ENCODE results near the gene CAPN6. TPM values are rescaled to one million over a fixed set of nuclear protein-coding genes. Genes with fewer than 3 reads are reported as not detected.

CAPN6 gene, protein sequence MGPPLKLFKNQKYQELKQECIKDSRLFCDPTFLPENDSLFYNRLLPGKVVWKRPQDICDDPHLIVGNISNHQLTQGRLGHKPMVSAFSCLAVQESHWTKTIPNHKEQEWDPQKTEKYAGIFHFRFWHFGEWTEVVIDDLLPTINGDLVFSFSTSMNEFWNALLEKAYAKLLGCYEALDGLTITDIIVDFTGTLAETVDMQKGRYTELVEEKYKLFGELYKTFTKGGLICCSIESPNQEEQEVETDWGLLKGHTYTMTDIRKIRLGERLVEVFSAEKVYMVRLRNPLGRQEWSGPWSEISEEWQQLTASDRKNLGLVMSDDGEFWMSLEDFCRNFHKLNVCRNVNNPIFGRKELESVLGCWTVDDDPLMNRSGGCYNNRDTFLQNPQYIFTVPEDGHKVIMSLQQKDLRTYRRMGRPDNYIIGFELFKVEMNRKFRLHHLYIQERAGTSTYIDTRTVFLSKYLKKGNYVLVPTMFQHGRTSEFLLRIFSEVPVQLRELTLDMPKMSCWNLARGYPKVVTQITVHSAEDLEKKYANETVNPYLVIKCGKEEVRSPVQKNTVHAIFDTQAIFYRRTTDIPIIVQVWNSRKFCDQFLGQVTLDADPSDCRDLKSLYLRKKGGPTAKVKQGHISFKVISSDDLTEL
- not detected for total RNA-seq
- long read RNA-seq, result 0 reads

DNA sequence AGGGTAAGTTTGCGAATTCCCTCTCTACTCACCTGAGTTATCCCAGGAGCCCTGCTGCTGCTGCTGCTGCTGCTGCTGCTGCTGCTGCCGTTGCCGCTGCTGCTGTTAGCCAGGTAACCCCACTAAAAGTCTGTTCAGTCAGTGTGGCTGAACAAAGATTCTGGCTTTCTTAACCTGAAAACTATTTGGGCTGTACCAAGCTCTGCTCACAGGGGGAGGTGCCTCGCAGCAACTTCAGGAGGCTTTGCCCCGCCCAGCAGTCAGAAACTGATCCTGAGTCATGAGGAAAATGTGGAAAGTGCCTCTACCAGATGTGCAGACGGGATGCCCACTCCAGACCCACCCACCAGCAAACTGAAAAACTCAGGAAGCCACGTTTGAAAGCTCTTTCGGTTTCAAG lies at the start of gene CAPN6:
Gene CAPN6 (minus strand): TSS at position 145 of the 400 bp plus-strand sequence. CDS start 6,547 bp downstream, outside the sequence.
- no peak for ATAC-seq

DNA sequence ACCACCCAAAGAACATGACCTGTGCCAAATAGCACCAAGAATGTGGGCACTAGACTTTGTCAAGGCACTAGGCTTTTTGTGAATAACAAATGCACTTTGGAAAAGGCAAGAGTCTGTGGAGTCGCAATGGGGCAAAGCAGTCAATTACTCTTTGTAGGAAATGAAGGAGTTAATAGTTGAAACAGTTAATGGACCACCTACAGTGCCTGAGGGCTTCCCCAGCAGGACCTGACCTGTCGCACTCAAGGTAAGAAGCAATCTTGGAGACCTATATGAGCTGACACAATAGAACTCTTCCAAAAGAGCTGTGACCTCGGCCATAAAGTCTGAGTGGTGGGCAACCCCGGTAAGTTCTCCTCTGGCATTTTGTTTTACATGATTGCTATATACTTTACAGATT lies 49.2 kb upstream of the CAPN6 start:
- no peak for ATAC-seq
- intact Hi-C loops (cut with micrococcal nuclease), result no loop called here
- DNase-seq, result no peak

More for the DNA sequence above, at the start of gene CAPN6:
- DNase-seq, result peak; percentile 18
- intact Hi-C loops (cut with micrococcal nuclease), result no loop called here

DNA sequence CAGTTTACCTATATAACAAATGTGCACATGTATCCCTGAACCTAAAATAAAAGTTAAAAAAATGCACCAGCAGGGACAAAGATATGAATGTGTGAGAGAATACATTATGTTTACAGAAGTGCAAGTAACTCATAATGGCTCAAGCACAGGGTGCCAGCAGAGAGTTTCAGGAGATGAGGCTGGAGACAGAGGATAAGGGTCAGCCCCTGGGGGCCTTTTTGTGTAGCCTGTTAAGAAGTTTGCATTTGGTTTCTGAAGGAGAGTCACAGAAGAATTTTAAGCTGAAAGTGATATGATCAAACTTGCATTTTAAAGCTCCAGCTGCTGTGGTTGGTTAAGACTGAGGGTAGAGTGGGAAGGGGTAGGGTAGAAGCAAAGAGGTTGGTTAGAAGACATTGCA lies 48.6 kb upstream of the CAPN6 start:
- ATAC-seq (no peak), DNase-seq (no peak)
- intact Hi-C loops (cut with micrococcal nuclease), result no loop called here

DNA sequence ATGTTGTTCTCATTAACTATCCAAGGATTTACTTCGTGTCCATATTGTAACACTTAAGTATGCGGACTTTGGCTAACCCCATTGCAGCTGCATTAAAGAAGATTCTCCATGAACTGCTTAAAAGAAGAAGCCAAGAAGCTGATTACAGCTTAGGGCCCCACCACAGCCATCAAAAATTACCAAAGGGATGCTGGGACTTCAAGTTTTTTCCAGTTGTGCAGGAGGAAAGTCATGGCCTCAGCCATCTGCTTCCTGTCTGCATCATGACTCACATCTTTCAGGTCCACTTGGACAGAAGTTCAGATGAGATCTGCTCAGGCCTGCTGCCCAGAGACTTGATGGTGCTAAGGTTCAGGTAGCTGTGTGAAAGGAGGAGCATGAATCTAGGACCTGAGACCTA lies 38.8 kb upstream of the CAPN6 start:
- intact Hi-C loops (cut with micrococcal nuclease), result no loop called here
- no peak for ATAC-seq
- DNase-seq, result no peak

DNA sequence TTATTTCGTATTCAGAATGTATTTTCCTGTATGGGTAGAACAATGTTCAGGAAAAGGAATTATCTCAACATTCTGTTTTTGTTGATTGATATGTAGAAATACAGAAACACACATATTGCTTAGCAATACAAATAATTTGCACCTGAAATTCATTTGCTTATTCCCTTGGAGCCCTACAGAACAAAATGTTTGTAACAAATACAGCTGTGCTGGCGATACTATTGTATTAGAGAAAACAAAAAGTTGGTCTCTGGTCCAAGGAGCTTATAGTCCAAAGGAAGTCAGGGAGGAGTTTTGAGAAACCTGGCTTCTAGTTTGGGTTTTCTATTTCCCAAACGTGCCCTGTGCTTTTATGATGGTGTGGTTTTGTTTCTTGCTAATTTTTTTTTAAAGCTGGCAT lies 37.8 kb upstream of the CAPN6 start:
- ATAC-seq (no peak), DNase-seq (no peak)
- intact Hi-C loops (cut with micrococcal nuclease), result no loop called here

DNA sequence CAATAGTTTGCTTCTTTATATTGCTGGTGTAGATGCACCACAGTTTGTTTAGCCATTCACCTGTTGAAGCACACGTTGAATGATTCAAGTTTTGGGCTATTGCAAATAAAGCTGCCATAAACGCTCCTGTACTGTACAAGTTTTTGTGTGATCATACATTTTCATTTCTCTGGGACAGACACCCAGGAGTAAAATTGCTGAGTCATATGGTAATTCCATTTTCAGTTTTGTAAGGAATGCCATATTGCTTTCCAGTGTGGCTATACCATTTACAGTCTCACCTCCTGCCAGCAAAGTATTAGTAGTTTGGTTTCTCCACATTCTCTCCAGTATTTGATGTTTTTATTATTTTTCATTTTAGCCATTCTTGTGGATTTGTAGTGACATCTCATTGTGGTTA lies 32.0 kb upstream of the CAPN6 start:
- ATAC-seq, result no peak
- intact Hi-C loops (cut with micrococcal nuclease), result no loop called here
- DNase-seq, result no peak

DNA sequence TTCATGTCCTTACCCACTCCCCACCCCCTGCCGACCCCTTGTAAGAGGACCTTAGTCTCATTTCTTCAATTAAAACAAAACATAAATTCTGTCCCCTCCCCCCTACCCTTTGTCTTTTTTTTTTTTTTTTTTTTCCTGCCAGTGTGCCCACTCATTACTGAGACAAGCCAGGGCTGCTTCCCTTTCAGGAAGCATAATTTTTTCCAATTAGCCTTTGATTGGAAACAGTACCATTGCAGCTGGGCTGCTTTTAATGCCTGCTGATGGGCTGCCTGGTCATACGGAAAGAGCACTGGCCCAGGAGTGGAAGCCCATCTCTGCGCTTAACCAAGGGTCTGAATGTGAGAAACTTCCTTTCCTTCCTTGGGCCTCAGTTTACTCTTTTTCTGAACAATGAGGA lies 18.6 kb upstream of the CAPN6 start:
- no peak for ATAC-seq
- DNase-seq, result no peak
- intact Hi-C loops (cut with micrococcal nuclease), result no loop called here

DNA sequence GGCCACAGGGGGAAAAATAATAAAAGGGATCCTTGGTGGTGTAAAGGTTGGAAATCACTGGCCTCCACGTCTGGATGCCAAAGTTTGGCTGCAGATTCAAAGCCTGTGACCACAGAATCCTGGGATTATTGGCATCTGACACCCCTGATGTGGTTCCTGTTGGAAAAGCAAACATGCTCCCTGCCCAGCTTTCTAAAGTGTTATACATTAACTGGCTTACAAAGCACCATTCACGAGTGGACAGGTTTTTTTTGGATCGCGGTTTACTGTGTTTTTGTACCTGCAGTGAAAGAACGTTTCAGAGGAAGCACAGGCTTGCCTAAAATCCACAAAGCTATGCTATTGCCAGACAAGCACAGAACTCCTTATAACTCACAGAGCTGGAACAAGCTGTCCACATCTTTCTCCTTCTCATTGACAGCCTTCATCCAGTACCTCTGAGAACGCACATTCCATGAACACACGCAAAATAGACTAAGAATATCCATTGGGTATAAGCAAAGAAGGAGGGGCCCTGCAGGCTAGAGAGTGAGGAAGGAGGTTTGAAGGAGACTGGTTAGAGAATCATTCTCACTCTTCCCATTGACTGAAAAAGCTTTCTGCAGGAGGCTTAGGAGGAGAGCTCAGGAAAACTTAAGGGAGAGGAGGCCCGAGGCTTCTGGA lies 14.5 kb upstream of the CAPN6 start:
- no peak for ATAC-seq
- no peak for DNase-seq
- intact Hi-C loops (cut with micrococcal nuclease), result no loop called here

DNA sequence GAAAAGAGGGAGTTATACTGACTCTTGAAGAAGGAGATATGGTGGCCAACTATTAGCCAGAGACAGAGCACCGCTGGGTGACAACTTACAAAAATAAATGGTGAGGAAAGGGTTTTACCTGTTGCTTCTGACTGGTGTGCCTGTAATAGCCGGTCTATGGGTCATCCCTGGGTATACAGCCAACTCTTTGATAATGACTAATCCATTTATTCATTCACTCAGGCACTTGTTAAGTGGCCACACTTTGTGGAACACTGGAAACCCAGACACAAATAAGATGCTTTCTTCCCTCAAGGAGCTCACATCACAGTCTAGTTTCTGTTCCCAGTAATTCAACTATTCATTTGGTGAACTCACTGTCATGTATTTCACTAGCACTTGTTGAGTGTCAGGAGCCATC lies 13.2 kb upstream of the CAPN6 start:
- DNase-seq (no peak), ATAC-seq (no peak)
- intact Hi-C loops (cut with micrococcal nuclease), result no loop called here

DNA sequence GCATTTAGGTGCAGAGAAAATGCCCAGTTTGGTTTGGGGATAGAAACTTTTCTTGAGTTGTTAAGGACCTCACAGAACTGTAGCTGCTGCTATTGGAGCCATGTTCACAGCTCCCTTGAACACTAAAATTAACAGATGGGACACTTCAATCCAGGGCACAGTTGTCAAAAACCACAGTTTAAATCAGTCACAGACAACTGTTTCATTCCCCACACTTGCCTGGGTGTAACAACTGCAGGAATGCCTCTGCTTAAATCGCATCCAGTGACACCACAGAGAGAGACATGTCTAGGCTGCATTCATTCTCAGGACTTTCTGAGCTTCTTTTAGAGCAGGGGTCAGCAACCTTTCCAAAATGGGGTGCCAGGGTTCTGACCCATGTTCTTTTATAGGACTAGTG lies 12.7 kb upstream of the CAPN6 start:
- intact Hi-C loops (cut with micrococcal nuclease), result no loop called here
- DNase-seq (no peak), ATAC-seq (no peak)

DNA sequence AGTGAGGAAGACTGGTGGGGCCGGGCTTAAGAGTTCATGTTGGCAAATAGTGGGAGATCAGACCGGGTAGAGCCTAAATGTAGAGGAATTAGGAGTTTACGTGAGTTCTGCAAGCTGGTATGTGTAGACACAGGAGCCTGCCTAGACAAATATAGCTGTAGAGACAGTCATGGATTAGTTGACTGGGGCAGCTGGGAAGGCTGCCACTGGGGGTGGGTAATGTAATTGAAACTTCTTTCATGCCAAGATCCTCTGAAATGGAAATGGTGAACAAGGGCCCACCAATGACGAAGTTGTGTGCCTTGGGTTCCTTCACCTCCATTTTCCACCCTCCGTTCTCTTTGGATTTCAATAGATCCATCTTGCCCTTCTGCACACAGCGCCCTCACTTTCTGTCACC lies 11.9 kb upstream of the CAPN6 start:
- ATAC-seq, result no peak
- intact Hi-C loops (cut with micrococcal nuclease), result no loop called here
- DNase-seq, result no peak

DNA sequence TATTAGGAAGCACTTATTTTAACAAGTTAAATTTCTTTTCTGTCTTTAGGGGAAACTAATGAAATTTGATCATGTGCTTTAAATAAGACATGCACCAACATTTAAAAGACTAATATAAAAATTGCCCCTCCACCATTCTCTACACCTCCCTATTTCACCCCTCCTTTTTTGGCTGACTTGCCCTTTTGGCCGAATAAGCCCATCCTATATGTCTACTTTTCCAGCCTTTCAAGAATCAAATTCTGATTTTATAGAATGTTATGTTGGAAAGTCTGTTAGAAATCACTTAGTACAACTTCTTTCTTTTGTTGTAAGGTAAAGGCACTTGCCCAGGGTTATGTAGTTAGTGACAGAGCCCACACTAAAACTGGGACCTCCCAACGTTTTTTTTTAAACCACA lies 1.8 kb downstream of the CAPN6 start:
- intact Hi-C loops (cut with micrococcal nuclease), result loop anchor here (10.0 kb wide), 1 partner anchor 176 kb away; no protein-coding TSS in a partner anchor
- no peak for ATAC-seq

DNA sequence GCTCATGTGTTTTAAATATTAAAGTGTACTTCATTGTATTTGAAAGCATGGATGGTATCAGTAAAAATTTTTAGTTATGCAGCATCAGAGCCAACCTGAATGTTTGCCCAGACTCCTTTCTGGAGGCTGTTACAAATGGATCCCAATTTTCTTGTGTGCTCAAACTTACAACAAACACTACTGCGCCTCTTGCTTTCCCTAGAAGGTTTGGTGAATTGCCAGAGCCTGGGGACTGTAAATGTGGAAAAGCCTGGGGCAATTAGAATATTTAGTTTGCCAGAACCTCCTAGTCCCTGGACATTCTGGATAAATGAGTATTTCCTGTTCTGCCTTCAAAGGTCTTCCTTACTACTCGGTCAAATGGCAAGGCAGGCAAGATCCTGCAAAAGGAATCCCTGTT lies 4.8 kb downstream of the CAPN6 start:
- DNase-seq (no peak), ATAC-seq (no peak)
- intact Hi-C loops (cut with micrococcal nuclease), result loop anchor here (10.0 kb wide), 1 partner anchor 179 kb away; no protein-coding TSS in a partner anchor

More for the DNA sequence above, 1.8 kb downstream of the CAPN6 start:
- DNase-seq, result no peak

DNA sequence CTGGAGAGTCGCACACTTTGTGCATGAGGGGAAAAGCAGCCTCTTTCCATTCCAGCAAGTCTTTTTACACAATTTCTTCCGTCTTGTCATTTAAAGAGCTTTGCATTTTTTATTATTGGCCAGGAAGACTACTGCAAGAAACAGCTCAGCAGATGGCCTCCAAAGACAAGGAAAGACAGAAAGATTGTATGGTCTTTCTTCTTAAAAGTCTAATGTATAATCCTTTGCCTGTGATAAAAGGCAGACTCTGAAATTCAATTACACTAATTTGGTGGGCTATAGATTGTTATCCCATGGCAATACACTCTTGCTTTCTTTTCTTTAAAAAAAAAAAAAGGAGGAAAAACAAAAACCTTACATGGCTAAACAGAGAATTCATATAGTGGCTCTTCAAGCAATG lies 5.9 kb downstream of the CAPN6 start:
- DNase-seq (no peak), ATAC-seq (no peak)
- intact Hi-C loops (cut with micrococcal nuclease), result loop anchor here (10.0 kb wide), 1 partner anchor 180 kb away; no protein-coding TSS in a partner anchor

DNA sequence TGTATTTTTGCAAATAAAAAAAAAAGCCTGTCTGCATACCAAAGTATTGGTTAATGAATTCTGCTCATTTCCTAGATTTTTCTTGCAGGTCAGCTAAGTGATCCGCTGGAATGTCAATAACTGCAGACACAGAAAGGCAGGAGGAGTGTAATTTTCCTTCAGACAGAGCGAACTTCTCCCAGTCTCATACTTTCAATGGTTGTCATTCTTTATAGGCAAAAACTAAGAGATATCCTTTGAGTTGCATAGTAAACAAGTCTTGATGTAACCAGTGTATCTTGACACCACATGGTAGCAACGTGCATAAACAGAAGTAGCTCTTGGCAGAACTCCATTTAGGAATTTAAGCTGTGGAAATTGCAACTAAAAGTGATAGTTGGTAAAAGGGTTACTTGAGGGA lies 8.2 kb downstream of the CAPN6 start:
- intact Hi-C loops (cut with micrococcal nuclease), result loop anchor here (10.0 kb wide), 1 partner anchor 183 kb away; no protein-coding TSS in a partner anchor
- ATAC-seq (no peak), DNase-seq (no peak)

DNA sequence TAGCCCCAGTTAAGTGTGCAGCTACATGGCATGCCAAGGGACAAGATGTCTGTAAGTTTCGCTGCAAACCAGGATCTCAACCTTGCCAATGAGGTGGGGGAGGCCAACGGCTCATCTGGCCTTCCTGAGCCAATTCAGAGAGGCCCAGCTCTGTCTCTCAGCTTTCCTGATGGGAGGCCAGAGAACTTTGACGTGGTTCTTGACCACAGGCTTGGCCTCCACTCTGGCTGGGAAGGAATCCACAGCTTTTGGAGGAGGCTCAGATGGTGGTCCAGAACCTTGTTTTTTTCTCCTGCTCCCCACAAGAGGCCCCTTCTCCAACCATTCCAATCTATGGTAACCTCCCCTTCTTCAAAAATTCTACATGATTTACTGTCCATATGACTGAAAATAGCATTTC lies 9.8 kb downstream of the CAPN6 start:
- intact Hi-C loops (cut with micrococcal nuclease), result loop anchor here (10.0 kb wide), 1 partner anchor 184 kb away; no protein-coding TSS in a partner anchor
- DNase-seq (no peak), ATAC-seq (no peak)

DNA sequence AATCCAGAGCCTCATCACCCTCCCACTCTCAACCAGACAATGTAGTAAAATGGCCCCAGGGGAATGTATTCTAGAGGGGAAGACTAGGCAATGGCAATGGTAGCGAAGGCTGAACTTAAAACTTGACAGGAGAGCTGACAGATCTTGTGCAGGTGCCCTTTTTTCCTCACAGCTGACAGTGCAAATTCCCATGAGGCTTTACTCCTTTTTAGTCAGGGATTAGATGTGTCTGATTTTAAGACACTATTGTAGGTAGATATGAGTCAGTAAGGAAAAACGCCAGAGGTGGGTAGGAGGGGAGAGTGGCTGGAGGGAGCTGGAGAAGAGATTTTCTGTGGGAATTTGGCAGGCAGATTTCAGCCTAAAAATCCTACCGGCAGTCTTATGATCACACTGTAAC lies 10.7 kb downstream of the CAPN6 start:
- DNase-seq (no peak), ATAC-seq (no peak)
- intact Hi-C loops (cut with micrococcal nuclease), result no loop called here

DNA sequence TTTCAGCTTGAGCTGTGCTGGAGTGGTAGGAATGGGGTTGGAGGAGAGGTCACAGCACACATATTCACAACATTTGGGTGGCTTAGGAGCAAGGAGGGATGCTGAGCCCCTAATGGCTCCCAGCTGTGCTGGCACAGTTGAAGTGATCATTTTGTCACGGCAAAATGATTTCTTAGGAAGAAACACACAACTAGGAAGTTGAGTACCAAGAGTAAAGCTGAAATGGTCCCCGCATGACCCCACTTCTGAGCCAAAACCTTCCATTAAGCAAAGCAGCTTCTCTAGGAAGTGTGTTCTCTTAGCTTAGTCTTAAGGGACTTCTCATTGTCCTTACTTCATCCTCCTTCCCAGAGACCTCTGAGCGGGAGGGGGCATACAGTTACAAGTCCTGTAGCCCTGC lies 12.6 kb downstream of the CAPN6 start:
- ATAC-seq (peak; percentile 30), DNase-seq (no peak)
- intact Hi-C loops (cut with micrococcal nuclease), result no loop called here

DNA sequence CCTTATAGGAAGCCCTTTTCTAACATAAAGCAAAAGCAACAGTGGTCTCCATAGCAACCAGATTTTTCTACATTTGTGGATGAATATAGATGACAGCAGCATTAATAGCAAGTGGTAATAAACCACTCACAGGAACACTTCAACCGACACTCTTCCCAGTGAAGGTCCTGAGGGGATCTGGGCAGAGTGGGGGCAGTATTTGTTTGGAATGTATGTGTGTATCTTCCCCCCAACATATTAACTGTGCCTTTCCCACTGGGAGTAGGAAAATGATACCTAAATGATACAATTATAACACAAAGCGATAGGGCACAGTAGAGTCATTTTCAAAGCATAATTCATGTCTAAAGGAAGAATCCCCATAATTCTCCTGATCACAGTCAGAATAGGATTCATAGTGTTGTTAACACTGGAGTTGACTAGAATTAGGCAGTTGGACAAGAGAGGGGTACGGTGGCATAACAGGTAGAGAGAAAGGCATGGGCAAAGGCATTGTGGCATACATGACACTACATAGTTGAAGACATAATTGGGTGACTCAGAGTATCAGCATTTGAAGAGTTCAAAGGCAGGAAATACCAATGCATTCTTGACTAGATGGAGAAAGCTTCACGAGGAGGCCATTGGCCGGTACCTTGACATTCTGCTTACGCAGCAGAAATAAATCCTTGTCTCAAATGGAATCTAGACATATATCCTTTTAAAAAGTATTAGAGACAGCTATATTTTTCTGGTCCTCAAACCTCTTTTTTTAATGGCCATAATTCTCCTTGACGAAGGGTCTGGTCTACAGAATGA lies 15.2 kb downstream of the CAPN6 start:
- DNase-seq (no peak), ATAC-seq (no peak)
- intact Hi-C loops (cut with micrococcal nuclease), result no loop called here

Data from left ventricle myocardium superior (tissue), 1 donor.